Measurements from ENCODE around the gene PCSK9. TPM values are rescaled to one million over a fixed set of nuclear protein-coding genes. Genes with fewer than 3 reads are reported as not detected.
A peak's percentile ranks its signal among the peaks of the same experiment; 100 is the strongest.
"Not testable (repeated sequence)": the region's sequence is repeated elsewhere in the genome, so short reads cannot be mapped to it uniquely, and the experiment has no call there.

The PCSK9 gene
- total RNA-seq, 1 donor from 2014 or later, result 1.4 TPM

DNA sequence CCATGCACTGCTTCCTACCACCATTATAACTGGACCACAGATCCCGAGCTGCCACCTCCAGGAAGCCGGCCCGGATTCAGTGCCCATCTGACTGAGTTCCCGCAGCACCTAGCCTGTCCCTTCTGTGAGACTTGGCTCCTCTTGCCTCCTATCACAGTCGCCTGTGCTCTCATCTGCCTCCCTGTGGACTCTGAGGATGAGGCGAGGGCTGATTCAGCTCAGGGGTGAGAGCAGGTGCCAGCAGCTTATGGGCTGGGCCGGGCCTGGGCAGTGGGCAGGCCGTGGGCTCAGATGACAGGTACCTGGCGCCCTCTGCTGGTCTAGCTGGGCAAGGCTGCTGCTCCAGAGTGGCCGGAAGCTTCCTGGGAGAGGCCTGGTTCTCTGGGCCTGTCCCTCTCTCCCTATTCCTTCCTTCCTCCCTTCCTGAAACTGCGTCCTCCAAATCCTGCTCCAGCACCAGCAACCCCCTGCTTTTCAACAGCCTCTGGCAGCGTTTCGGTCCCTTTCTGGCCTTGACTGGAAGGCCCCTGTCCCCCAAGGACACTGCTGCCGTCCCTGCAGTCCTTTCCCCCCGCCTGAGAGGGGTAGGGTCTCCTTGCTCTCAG, 17.3 kb upstream of the PCSK9 start:
- H3K9me3 Mint-ChIP-seq (ENCODE audit: unreplicated experiment), result peaks cover 2% of the 10 kb centered on the region
- peaks cover 15% of the 10 kb centered on the region for H3K27me3 Mint-ChIP-seq (ENCODE audit: low read depth, unreplicated experiment)
- Histone ChIP-seq H3K4me3 (ENCODE audit: insufficient read depth, low read depth, low read length) (no peak overlapping the region), H3K9ac (ENCODE audit: low read length) (no peak overlapping the region), H3K4me1 (ENCODE audit: insufficient read depth, low read length) (no peaks in the 10 kb centered on the region), H4K20me1 (ENCODE audit: insufficient read depth, low read length) (no peaks in the 10 kb centered on the region), H3K36me3 (ENCODE audit: insufficient read depth, low read length) (no peaks in the 10 kb centered on the region), H3K4me2 (ENCODE audit: low read length) (no peak overlapping the region), H3K27ac (ENCODE audit: low read depth, low read length) (no peak overlapping the region), H2AFZ (ENCODE audit: low read depth, low read length) (peak overlapping the region; percentile 92), H3K9me3 (ENCODE audit: insufficient read depth, low read depth, low read length) (no peaks in the 10 kb centered on the region), H3K27me3 (ENCODE audit: insufficient read depth, low read length) (peaks cover 9% of the 10 kb centered on the region), H3K79me2 (ENCODE audit: insufficient read depth, low read length) (no peaks in the 10 kb centered on the region)
- no peaks in the 10 kb centered on the region for H3K36me3 Mint-ChIP-seq (ENCODE audit: low read depth, unreplicated experiment)
- peak overlapping the region; percentile 3 for H3K27ac Mint-ChIP-seq (ENCODE audit: unreplicated experiment)
- peak; percentile 39 for FAIRE-seq
- DNase-seq (ENCODE audit: low read depth), result peak; percentile 72
- H3K4me1 Mint-ChIP-seq (ENCODE audit: low read depth, unreplicated experiment), result peaks cover 8% of the 10 kb centered on the region
- no peak overlapping the region for H3K4me3 Mint-ChIP-seq (ENCODE audit: unreplicated experiment)
- TF ChIP-seq EZH2 (IDR thresholded peaks at IDR 0.05; ENCODE audit: insufficient read depth, low read length), result no peak
- TF ChIP-seq, protein P1, sequence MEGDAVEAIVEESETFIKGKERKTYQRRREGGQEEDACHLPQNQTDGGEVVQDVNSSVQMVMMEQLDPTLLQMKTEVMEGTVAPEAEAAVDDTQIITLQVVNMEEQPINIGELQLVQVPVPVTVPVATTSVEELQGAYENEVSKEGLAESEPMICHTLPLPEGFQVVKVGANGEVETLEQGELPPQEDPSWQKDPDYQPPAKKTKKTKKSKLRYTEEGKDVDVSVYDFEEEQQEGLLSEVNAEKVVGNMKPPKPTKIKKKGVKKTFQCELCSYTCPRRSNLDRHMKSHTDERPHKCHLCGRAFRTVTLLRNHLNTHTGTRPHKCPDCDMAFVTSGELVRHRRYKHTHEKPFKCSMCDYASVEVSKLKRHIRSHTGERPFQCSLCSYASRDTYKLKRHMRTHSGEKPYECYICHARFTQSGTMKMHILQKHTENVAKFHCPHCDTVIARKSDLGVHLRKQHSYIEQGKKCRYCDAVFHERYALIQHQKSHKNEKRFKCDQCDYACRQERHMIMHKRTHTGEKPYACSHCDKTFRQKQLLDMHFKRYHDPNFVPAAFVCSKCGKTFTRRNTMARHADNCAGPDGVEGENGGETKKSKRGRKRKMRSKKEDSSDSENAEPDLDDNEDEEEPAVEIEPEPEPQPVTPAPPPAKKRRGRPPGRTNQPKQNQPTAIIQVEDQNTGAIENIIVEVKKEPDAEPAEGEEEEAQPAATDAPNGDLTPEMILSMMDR (IDR thresholded peaks at IDR 0.05; ENCODE audit: insufficient read depth, low read depth, low read length), result peak; percentile 96

DNA sequence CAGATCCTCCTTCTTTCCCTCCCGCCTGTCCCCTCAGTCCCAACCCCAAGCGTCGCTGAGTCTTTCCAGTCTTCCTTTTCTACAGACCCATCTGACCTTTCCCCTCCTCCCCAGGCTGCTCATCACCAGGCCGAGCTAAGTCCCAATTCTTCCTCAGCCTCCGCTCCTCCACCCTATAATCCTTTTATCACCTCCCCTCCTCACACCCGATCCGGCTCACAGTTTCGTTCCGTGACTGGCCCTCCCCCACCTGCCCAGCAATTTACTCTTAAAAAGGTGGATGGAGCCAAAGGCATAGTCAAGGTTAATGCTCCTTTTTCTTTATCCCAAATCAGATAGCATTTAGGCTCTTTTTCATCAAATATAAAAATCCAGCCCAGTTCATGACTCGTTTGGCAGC, 15.2 kb upstream of the PCSK9 start:
- H3K4me2 ChIP-seq (ENCODE audit: low read length); DNase-seq (ENCODE audit: low read depth); H3K79me2 ChIP-seq (ENCODE audit: insufficient read depth, low read length); H3K4me3 ChIP-seq (ENCODE audit: insufficient read depth, low read depth, low read length); H3K27ac Mint-ChIP-seq (ENCODE audit: unreplicated experiment); H3K4me3 Mint-ChIP-seq (ENCODE audit: unreplicated experiment); H3K36me3 Mint-ChIP-seq (ENCODE audit: low read depth, unreplicated experiment); H3K9ac ChIP-seq (ENCODE audit: low read length); H4K20me1 ChIP-seq (ENCODE audit: insufficient read depth, low read length); H3K27me3 Mint-ChIP-seq (ENCODE audit: low read depth, unreplicated experiment); H3K27ac ChIP-seq (ENCODE audit: low read depth, low read length); H3K36me3 ChIP-seq (ENCODE audit: insufficient read depth, low read length); H3K9me3 Mint-ChIP-seq (ENCODE audit: unreplicated experiment); FAIRE-seq; H3K4me1 ChIP-seq (ENCODE audit: insufficient read depth, low read length); H3K27me3 ChIP-seq (ENCODE audit: insufficient read depth, low read length); H3K9me3 ChIP-seq (ENCODE audit: insufficient read depth, low read depth, low read length); H2AFZ ChIP-seq (ENCODE audit: low read depth, low read length): not testable (repeated sequence)
- peaks cover 11% of the 10 kb centered on the region for H3K4me1 Mint-ChIP-seq (ENCODE audit: low read depth, unreplicated experiment)

DNA sequence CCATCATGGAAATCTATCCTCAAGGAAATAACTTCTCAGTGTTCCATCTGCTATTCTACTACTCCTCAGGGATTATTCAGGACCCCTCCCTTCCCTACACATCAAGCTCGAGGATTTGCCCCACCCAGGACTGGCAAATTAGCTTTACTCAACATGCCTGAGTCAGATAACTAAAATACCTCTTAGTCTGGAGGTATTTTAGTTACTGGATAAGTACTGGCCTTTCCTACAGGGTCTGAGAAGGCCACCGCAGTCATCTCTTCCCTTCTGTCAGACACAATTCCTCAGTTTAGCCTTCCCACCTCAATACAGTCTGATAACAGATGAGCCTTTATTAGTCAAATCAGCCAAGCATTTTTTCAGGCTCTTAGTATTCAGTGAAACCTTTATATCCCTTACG, 12.7 kb upstream of the PCSK9 start:
- Mint-ChIP-seq H3K27me3 (ENCODE audit: low read depth, unreplicated experiment) (peaks cover 13% of the 10 kb centered on the region), H3K4me1 (ENCODE audit: low read depth, unreplicated experiment) (peaks cover 11% of the 10 kb centered on the region), H3K9me3 (ENCODE audit: unreplicated experiment) (peaks cover 16% of the 10 kb centered on the region)
- H3K4me3 ChIP-seq (ENCODE audit: insufficient read depth, low read depth, low read length); H3K36me3 ChIP-seq (ENCODE audit: insufficient read depth, low read length); H3K4me2 ChIP-seq (ENCODE audit: low read length); H3K9ac ChIP-seq (ENCODE audit: low read length); DNase-seq (ENCODE audit: low read depth); H3K9me3 ChIP-seq (ENCODE audit: insufficient read depth, low read depth, low read length); H3K27ac Mint-ChIP-seq (ENCODE audit: unreplicated experiment); H3K36me3 Mint-ChIP-seq (ENCODE audit: low read depth, unreplicated experiment); H3K27me3 ChIP-seq (ENCODE audit: insufficient read depth, low read length); FAIRE-seq; H4K20me1 ChIP-seq (ENCODE audit: insufficient read depth, low read length); H2AFZ ChIP-seq (ENCODE audit: low read depth, low read length); H3K79me2 ChIP-seq (ENCODE audit: insufficient read depth, low read length); H3K4me3 Mint-ChIP-seq (ENCODE audit: unreplicated experiment); H3K27ac ChIP-seq (ENCODE audit: low read depth, low read length); H3K4me1 ChIP-seq (ENCODE audit: insufficient read depth, low read length): not testable (repeated sequence)

DNA sequence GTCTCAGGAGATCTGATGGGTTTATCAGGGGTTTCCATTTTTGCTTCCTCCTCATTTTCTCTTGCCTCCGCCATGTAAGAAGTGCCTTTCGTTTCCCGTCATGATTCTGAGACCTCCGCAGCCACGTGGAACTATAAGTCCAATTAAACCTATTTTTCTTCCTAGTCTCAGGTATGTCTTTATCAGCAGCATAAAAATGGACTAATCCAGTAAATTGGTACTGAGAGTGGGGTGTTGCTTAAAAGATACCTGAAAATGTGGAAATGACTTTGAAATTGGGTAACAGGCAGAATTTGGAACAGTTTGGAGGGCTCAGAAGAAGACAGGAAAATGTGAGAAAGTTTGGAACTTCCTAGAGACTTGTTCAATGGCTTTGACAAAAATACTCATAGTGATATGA, 8.2 kb upstream of the PCSK9 start:
- Mint-ChIP-seq H3K4me1 (ENCODE audit: low read depth, unreplicated experiment) (peaks cover 11% of the 10 kb centered on the region), H3K27me3 (ENCODE audit: low read depth, unreplicated experiment) (peaks cover 26% of the 10 kb centered on the region), H3K9me3 (ENCODE audit: unreplicated experiment) (peaks cover 19% of the 10 kb centered on the region)
- DNase-seq (ENCODE audit: low read depth); H3K36me3 ChIP-seq (ENCODE audit: insufficient read depth, low read length); H3K27ac ChIP-seq (ENCODE audit: low read depth, low read length); H3K9me3 ChIP-seq (ENCODE audit: insufficient read depth, low read depth, low read length); H3K36me3 Mint-ChIP-seq (ENCODE audit: low read depth, unreplicated experiment); H3K4me3 Mint-ChIP-seq (ENCODE audit: unreplicated experiment); H3K4me3 ChIP-seq (ENCODE audit: insufficient read depth, low read depth, low read length); H4K20me1 ChIP-seq (ENCODE audit: insufficient read depth, low read length); H2AFZ ChIP-seq (ENCODE audit: low read depth, low read length); H3K4me2 ChIP-seq (ENCODE audit: low read length); H3K79me2 ChIP-seq (ENCODE audit: insufficient read depth, low read length); FAIRE-seq; H3K27ac Mint-ChIP-seq (ENCODE audit: unreplicated experiment); H3K4me1 ChIP-seq (ENCODE audit: insufficient read depth, low read length); H3K9ac ChIP-seq (ENCODE audit: low read length): not testable (repeated sequence)
- H3K27me3 ChIP-seq (ENCODE audit: insufficient read depth, low read length), result peaks cover 33% of the 10 kb centered on the region
